ENCODE data around the gene CAMK2D.

GRCh38 chr4:113566015-113566795, 195.3 kb downstream of the CAMK2D start:
- TF ChIP-seq ZFP3 (CRISPR knock-in tag; IDR thresholded peaks at IDR 0.05) = no peak
- no peak for TF ChIP-seq ZNF70 (CRISPR knock-in tag; IDR thresholded peaks at IDR 0.05)
- TF ChIP-seq CREB5 (CRISPR knock-in tag; IDR thresholded peaks at IDR 0.05; ENCODE audit: low read depth) = no peak
- no peak for TF ChIP-seq PATZ1 (CRISPR knock-in tag; IDR thresholded peaks at IDR 0.05; ENCODE audit: borderline replicate concordance)
- TF ChIP-seq TOX (CRISPR knock-in tag; IDR thresholded peaks at IDR 0.05; ENCODE audit: borderline replicate concordance) = no peak
- no peak for TF ChIP-seq ARNTL (CRISPR knock-in tag; IDR thresholded peaks at IDR 0.05; ENCODE audit: borderline replicate concordance, low read depth)
- no peak for TF ChIP-seq ZFP30 (CRISPR knock-in tag; IDR thresholded peaks at IDR 0.05)
- no peak for TF ChIP-seq TCF4 (CRISPR knock-in tag; IDR thresholded peaks at IDR 0.05; ENCODE audit: borderline replicate concordance)
